BJ (cell line): ENCODE results near the gene RAB21. TPM values are rescaled to one million over a fixed set of nuclear protein-coding genes. Genes with fewer than 3 reads are reported as not detected.

Experiments
- CTCF ChIA-PET: fragments of 350-600 bp; formaldehyde crosslinking; extraction: SDS; loops from one replicate; lab custom pipeline; 2021; ENCODE audit warnings: antibody characterized with exemption, inconsistent platforms; lab: Yijun Ruan, JAX
- POLR2A ChIA-PET: fragments of 300-600 bp; sonication (Branson Sonifier 250); formaldehyde crosslinking; extraction: SDS; loops from one replicate; lab custom pipeline; 2021; ENCODE audit warnings: antibody characterized with exemption; lab: Charles Lee
- DNase-seq: peaks from one replicate; pipeline ENCODE4 v3.0.0-alpha.2; 2011; ENCODE audit warnings: low read depth
- H3K27me3 ChIP-seq: 2 replicates; pipeline ENCODE4 v1.6.0; 2011; ENCODE audit warnings: low read length; ENCODE audit not compliant: control insufficient read depth, insufficient read depth
- H3K36me3 ChIP-seq: 2 replicates; pipeline ENCODE4 v1.5.1; 2011; ENCODE audit warnings: low read length; ENCODE audit not compliant: control insufficient read depth, insufficient read depth
- H3K4me3 ChIP-seq: 2 replicates; pipeline ENCODE4 v1.5.1; 2011; ENCODE audit warnings: low read depth, mild to moderate bottlenecking, control low read depth, low read length
- polyA plus RNA-seq: library from polyadenylated mRNA; depleted of rRNA; stranded (reverse); fragments of >200 nt; gene quantifications from 2 replicates; pipeline ENCODE4 v1.2.3, GENCODE V29; 2011
- TF ChIP-seq, protein P1 (sequence below): IDR thresholded peaks from 2 replicates; pipeline ENCODE4 v1.5.1; 2011; ENCODE audit warnings: low read depth, mild to moderate bottlenecking, control low read depth, inconsistent platforms, low read length, moderate library complexity; ENCODE audit not compliant: insufficient read depth

RAB21 gene
- polyA plus RNA-seq, 1 experiment = 3.6 TPM

DNA sequence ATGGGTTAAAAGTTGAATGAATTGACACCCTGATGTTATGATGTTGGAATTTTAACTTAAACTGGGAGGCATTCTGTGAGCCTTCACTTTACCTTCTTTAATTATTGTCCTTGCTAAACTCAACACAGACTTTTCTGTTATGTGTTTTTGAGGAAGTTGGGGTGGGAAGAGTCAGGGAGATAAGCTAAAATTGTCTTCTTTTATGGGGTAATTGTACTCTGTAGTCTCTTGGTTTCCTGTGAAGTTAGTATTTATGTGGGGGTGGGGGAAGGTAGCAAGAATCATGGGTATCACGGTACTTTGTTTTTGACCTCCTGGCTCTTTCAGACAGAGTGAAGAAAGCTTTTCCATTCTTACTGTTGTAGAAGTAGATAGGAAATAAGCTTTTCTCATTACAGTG, 32.9 kb downstream of the RAB21 start:
- CTCF ChIA-PET = interaction anchor here (0.8 to 1.0 kb wide), 2 partner anchors 10 to 51 kb away, joined by 3 read pairs; no protein-coding TSS in a partner anchor
- TF ChIP-seq, protein P1, sequence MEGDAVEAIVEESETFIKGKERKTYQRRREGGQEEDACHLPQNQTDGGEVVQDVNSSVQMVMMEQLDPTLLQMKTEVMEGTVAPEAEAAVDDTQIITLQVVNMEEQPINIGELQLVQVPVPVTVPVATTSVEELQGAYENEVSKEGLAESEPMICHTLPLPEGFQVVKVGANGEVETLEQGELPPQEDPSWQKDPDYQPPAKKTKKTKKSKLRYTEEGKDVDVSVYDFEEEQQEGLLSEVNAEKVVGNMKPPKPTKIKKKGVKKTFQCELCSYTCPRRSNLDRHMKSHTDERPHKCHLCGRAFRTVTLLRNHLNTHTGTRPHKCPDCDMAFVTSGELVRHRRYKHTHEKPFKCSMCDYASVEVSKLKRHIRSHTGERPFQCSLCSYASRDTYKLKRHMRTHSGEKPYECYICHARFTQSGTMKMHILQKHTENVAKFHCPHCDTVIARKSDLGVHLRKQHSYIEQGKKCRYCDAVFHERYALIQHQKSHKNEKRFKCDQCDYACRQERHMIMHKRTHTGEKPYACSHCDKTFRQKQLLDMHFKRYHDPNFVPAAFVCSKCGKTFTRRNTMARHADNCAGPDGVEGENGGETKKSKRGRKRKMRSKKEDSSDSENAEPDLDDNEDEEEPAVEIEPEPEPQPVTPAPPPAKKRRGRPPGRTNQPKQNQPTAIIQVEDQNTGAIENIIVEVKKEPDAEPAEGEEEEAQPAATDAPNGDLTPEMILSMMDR = no peak
- POLR2A ChIA-PET = no interaction called here

DNA sequence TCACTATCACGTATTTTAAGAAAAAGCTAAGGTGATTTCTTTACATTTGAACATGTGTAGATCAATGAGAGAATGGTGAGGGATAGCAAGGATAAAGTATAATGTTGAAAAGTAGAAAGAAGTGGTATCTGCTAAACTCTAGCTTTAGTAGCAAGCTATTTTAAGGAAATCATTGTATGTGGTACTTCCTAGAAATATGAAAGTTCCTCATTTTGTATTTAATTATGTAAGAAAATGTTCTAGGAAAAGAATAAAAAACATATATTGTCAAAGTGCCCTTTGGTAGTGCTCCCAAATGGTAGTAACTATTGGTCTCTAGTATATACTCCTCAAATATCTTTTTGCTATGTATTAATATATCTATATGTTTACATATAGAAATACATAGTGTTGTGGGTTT, 35.7 kb downstream of the RAB21 start:
- no peak overlapping the region for H3K4me3 ChIP-seq
- ChIA-PET CTCF (interaction anchor here (2.0 kb wide), 1 partner anchor 10 kb away, joined by 8 read pairs; no protein-coding TSS in a partner anchor), POLR2A (no interaction called here)
- H3K36me3 ChIP-seq = no peaks in the 10 kb centered on the region; the same call in 1 of the 2 replicates
- TF ChIP-seq, protein P1 = no peak
- no peak for DNase-seq
- no peaks in the 10 kb centered on the region for H3K27me3 ChIP-seq

More for the DNA sequence above, 32.9 kb downstream of the RAB21 start:
- Histone ChIP-seq H3K4me3 (no peak overlapping the region), H3K36me3 (no peaks in the 10 kb centered on the region; the same call in 1 of the 2 replicates), H3K27me3 (no peaks in the 10 kb centered on the region)
- no peak for DNase-seq

DNA sequence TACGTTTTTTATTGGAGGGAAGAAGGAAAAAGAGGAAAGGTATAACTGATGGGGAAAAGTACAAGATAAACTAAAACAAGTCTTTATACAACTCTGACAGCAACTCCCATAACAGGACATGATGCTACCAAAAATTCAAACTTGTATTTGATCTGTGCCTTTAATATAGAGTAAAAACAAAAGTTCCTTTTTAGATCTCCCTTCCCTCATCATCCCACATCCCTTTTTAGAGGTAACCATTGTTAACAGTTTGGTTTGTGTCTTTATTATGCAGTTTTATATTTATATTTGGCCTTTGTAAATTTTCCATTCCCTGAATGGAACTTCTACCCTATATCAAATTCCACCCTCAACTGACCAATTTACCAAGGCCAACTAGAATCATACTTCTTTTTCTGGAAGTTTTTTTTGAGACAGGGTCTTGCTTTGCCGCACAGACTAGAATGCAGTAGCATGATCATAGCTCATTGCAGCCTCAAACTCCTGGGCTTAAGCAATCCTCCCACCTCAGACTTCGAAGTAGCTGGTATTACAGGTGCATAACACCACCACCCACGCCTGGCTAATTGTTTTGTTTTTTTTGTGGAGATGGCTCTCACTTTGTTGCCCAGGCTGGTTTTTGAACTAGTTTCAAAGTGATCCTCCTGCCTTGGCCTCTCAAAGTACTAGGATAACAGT, 36.9 kb downstream of the RAB21 start:
- H3K27me3 ChIP-seq = no peaks in the 10 kb centered on the region
- no peak for DNase-seq
- TF ChIP-seq, protein P1 = no peak
- ChIA-PET CTCF (interaction anchor here (0.6 to 2.0 kb wide), 4 partner anchors 9 to 394 kb away, joined by 3 to 8 read pairs (median 5); no protein-coding TSS in a partner anchor), POLR2A (no interaction called here)
- H3K36me3 ChIP-seq = no peaks in the 10 kb centered on the region; the same call in 1 of the 2 replicates
- no peak overlapping the region for H3K4me3 ChIP-seq

DNA sequence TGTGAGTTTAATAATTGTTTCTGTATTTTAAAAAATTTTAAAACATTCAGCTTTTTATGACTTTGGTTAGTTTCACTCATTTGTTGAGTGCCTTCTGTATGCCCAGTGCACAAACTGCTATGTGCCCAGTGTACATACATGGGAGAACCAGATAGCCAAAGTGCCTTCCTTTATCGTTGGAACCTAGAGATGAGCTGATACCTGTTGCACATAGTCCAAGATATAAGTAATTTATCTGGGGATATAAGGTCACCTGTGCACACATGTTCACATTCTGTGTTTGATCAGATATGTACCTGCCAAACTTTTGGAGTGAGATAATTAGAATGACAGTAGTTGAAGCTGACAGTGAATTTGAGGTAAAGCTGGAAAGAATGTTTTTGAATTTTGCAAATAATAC, 37.9 kb downstream of the RAB21 start:
- ChIA-PET POLR2A (no interaction called here), CTCF (interaction anchor here (0.8 to 1.4 kb wide), 2 partner anchors 10 to 12 kb away, joined by 3 to 6 read pairs; no protein-coding TSS in a partner anchor)

GRCh38 chr12:71795901-71796300, 41.2 kb downstream of the RAB21 start:
- Histone ChIP-seq H3K27me3 (no peaks in the 10 kb centered on the region), H3K36me3 (no peaks in the 10 kb centered on the region; the same call in 1 of the 2 replicates), H3K4me3 (no peak overlapping the region)
- DNase-seq = no peak
- CTCF ChIA-PET = interaction anchor here (0.6 to 2.2 kb wide), 3 partner anchors 16 to 1073 kb away, joined by 3 to 9 read pairs (median 3); no protein-coding TSS in a partner anchor
- POLR2A ChIA-PET = no interaction called here
- TF ChIP-seq, protein P1 = no peak

More for the DNA sequence above, 37.9 kb downstream of the RAB21 start:
- DNase-seq = no peak
- H3K36me3 ChIP-seq = no peaks in the 10 kb centered on the region; the same call in 1 of the 2 replicates
- H3K27me3 ChIP-seq = no peaks in the 10 kb centered on the region
- TF ChIP-seq, protein P1 = no peak
- no peak overlapping the region for H3K4me3 ChIP-seq
